Esophagus squamous epithelium (tissue), 4 donors: ENCODE results near the gene RNF166.

ENCODE experiments used
- CTCF ChIP-seq, 6 experiments: fragments of 450-650 bp in 4 of 6; fragments of 200-600 bp in 2 of 6; sonication (generic) in 2 of 6; IDR thresholded peaks; one replicate each; pipeline ENCODE4 v1.5.1; 2016 to 2019; ENCODE audit warnings: antibody characterized with exemption in 6 of 6, mild to moderate bottlenecking in 4 of 6, moderate library complexity in 4 of 6
- POLR2A ChIP-seq, 4 donors: fragments of 450-650 bp; IDR thresholded peaks; one replicate each; pipeline ENCODE4 v1.6.1; 2017; ENCODE audit warnings: antibody characterized with exemption in 4 of 4, mild to moderate bottlenecking in 4 of 4, moderate library complexity in 3 of 4

- TF ChIP-seq CTCF (IDR thresholded peaks at IDR 0.05) (no peak), POLR2A (IDR thresholded peaks at IDR 0.05) (no peak)
These were observed 7.6 kb upstream of the RNF166 start for GRCh38 chr16:88713568-88714419.
